ENCODE data around the gene PAX5.

The PAX5 gene

DNA sequence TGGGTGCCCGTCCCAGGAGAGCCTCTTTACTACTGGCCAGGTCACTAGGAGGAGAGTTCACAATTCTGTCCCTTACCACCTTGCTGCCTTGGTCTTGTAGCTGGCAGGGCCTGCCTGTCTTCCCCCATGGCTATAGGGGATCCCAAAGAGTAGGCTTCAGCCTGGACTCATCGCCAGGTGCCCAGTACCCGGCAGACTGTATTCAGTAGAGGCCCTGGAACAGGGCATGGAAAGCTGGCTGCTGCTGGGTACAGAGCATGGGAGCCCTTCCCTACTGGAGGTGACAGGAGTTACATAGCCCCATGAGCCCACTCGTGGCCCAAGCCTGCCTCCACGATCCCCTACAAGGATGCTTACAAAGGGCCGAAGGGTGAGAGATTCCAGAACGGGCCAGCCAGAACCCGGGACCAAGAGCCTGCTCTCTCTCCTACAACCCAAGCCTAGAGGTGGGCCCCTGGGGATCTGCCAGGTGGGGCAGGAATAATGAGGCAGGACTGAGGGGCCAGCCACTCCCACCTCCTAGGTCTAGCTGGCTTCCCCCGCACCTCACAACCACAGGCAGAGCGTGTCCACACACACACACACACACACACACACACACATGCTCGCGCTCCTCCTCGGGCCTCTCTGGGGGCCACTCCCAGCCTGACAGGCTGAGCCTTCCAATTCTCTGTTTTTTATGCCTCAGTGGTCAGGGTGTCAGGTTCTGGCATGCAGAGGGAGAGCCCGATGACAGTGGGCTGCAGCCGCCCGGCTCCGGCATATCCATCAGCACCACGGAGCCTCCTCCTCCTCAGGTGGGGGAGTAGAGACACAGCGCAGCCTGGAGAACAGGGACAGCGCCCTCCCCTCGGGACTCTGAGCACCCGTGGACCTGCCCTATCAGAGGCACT, 186.0 kb downstream of the PAX5 start:
- no peak for DNase-seq

DNA sequence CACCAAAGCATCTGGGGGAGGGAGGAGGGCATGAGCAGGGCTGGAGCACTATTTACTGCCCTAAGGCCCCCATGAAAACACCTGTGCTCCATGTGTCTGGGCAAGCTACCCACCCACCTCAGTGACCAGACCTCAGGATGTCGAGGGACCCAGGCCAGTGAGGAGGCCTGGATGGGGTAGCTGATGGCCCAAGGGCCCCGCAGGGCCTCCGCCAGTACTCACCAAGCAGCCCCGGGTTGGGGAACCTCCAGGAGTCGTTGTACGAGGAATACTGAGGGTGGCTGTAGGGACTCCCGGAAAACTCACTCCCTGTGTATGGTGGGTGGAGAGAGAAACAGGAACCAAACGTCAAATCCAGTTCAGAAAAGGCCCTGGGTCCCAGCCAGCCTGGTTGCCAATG, 187.4 kb downstream of the PAX5 start:
- DNase-seq = no peak

DNA sequence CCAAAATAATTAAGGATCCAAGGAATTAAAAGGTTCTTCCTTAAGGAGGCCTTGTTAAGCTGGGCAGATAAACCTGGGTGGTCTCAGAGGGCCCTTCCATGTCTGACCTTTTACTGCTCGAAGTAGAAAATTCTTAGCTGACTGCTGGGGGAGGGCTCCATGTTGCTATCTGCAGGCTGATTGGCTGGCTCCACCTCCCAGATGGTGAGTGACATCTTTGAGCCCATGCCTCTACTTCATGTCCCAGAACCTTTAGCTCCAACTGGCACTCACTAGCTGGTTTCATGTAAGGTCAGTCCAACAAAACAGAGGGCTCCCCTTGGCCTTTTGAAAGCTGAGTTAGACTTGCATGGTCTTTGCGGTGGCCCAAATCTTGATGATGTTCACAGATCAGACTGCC, 188.2 kb downstream of the PAX5 start:
- DNase-seq = no peak

DNA sequence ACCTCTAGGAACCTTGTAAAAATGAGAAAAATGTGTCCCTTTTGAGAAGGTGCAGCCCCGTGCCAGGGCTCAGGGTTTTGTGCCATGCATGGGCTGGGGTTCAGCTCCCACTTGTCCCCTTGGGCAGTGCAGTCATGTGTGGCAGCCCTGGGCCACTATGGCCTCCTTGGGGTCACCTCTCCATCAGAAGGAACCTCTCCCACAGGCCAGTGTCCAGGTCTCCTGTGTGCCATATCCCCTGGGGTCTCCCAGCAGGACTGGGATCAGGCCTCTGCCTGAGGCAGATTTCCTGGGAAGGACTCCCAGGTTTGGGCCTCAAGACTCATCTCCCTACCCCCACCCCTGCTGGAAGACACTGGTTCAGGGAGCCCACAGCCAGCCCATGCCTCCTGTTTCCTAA, 189.1 kb downstream of the PAX5 start:
- no peak for DNase-seq

DNA sequence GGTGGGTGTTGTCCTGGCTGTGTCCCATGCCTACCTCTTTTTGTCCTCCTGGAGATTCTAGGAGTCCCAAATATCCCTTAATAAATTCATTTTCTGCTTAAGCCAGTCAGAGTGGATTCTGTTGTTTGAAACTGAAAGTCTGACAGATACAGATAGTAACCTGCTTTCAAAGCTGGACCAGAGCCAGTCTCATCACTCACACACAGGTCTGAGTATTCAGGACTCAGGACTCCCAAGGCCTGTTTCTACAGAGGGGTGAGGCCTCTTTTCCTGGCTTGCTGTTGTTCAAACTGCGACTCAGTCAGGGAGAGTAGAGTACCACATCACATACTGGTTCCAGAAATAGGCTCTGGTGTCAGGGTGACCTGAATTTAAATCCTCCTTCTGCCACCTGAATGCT, 190.1 kb downstream of the PAX5 start:
- DNase-seq = no peak

DNA sequence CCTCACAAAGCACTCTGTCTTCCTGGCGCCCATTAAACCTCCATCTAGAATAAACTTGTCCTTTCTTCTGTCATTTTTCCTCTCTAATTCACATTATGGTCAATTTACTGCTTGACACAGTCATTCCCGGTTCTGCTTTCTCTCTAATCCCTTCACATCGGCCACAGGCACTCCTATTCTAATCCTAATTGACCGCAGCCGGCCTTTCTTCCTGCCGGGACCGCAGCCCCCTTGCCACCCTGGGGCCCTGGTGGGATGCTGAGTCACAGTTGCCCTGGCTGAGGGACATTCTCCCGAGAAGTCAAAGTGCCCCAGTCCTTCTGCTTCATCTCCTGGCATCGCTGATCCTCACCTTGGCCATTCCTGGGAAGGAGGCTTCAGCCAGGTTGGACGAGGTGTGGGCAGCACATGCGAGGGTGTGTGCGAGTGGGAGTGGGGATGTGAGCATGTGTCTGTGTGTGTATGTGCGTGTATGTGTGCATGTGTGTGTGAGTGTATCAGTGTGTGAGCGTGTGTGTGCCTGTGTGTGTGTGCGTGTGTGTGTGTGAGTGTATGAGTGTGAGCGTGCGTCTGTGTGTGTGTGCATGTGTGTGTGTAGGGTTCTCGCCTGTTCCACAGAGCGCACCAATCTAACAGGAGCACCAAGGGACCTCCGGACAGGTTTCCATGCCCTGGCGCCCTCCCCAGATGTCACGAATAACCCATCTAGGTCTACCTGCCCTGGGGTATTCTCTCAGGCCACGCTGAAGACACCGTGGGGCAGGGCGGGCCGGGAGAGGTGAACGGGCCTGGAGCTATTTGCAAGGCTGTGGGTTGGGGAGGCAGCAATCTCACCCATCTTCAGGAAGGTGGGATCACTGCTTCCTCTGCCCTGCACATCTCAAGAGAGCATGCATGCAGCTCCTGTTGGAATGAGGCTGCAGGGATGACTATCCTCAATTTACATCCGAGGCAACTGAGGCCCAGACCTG, 191.2 kb downstream of the PAX5 start:
- no peak for DNase-seq

DNA sequence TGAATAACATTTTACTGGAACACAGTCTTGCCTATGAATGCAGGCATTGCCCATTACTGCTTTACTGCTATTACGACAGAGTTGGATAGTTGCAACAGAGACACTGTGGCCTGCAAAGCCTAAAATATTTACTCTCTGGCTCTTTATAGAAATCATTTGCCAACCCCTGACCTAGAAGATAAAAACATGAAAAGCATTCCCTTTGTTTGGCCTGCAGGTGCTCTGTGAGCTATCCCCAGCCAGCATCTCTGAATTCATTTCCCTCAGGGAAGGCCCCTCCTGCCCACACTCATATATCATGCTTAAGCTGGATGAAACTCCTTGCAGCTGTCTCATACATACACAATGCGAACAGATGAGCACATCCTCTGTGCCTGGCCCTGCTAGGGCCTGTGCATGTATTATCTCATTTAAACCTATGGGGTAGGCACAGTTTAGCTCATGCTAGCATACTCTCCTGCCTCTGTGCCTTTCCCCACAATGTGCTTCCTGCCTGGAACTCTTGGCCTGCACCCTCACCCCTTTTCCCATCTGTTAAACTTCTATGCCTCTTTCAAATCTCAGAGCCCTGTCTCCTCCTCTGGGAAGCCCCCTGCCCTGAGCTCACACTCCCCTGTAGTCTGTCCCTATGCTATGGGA, 193.1 kb downstream of the PAX5 start:
- no peak for DNase-seq

DNA sequence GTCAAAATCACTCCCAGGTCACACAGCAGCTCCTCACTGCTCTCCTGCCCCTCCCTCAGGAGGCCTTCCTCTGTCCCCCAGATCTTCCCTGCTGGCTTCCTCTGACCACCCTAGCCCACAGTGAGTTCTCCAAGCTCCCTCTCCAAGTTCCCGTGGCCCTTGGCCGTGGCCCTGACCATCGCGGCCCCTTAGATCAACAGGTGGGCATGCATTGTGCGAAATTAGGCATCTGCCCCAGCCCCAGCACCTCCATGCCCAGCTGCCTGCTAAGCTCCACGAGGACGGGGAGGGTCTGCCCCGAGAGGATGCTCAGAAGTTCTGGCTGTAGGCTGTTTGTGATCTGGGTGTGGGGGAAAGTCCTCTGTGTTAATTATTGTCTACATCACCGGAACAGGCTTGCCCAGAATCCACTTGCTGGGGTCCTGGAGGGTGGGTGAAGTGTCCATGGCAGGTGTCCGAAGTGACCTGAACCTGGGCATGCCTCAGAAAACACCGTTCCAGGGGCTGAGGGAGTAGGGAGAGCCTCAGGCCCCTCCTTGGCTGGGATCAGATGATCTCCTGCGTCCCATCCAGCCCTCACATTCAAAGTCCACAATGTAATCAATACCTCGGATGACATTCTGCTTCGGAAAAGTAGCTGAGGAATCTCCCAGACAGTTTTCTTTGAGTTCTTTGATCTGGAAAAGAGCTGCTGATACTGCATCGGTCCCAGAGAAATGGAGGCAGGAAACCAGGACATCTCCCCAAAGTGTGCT, 194.8 kb downstream of the PAX5 start:
- DNase-seq = no peak

DNA sequence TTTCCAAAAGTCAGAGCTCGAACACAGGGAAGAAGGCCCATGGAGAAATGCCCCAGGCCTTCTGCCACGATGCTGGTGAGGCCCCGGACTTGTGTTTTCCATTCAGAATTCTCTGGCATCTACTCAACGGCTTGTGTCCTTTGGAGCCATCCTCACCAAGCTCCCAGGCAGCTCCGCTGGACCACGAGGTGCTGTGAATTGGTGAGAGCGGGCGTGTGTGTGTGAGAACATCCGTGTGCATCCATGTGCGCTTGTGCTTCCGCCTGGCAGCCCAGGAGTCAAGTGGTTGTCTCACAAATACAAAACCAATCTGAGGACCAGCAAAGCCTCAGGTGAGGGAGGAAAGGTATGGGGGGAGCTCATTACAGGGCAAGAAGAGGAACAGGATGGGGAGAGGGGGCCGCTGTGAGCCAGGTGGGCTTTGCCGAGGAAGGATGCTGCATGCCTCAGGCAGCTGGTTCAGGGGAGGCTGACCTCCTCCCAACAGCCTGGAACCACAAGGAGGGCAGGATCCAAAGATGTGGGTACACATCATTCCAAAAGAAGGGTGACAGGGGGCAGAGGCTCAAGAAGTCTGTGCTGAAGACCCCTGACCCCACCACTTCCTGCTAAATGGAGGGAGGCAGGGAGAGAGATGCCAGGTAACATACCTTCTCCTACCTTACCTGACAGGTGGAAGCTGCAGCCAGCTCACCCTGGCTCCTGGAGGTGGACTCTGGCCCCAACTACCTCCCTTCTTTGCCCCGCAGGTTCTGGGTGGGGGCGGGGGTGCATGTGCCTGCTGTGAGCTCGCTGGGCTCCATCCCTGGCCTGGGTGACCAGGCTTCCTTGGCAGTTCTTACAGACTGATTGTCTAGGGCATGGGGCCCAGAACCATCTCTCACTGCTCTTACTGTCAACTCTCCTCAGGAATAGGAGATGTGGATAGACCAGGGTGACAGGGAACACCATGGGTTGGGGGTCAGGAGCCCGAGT, 196.3 kb downstream of the PAX5 start:
- DNase-seq = no peak

DNA sequence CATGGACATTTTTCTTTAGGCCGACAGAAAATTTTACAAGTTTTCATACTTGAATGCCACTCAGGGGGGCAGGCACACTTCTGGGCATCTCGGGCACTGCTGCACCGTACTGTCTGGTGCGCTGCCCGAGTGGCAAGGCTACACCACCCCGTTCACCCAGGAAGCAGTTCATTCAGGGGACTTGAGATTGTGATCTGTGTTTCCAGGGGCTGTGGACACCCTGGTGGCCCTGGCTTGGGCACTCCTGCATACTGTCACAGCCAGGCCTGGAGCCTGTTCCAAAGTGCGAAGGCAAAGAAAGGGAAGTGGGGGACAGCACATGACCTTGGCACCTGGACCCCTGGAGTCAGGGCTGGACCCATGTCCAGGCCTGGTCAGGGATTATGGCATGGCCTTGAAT, 197.6 kb downstream of the PAX5 start:
- DNase-seq = no peak

DNA sequence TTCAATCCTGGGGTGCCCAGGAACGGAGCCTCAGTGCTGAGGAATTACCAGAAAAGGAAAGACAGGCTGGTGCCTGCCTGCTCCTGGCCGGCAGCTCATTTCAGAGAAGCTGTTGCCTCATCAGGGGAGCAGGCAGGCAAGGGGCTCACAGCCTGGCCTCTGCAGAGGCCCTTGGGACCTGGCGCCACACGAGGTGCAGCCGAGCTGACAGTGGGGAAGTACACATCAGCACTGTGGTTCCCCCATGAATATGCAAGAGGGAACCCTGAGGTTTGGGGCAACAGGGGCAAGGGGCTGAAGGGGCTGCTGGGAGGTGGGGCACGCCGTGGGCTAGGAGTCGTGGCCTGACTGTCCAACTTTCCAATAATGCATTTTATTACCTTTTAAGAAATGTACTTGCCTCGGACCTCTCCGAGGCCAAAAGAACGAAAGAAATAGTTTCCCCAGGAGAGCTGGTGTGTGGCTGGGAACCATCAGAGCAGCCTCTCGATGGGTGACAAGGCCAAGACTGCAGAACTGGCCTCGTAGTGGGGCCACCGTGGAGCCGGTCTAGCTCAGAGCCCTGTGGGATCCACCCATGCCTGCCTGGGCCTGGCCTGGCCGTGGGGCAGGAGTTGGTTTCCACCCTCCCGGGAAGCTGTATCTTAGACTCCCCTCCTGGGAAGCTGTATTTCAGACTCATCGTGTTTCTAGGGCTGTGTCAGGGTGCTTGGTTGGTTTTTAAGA, 198.6 kb downstream of the PAX5 start:
- no peak for DNase-seq

DNA sequence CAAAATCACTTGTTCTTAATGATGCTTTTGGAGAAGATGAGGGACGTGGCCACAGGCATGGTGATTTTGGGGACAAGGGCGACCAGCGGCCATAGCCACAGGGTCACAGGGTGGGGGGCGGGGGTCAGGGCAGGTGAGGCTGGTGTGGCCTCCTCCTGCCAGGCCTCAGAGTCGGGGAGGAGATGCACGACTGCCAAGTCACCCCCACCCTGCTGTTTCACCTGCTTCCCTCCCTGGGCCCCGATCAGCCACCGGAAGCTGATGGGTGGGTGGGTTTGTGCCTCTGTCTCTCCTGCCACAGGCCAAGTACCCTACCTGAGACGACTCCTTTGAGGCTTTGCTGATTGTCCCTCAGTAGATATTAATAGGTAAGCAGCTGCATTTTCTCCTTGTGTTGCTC, 199.3 kb downstream of the PAX5 start:
- DNase-seq = no peak

DNA sequence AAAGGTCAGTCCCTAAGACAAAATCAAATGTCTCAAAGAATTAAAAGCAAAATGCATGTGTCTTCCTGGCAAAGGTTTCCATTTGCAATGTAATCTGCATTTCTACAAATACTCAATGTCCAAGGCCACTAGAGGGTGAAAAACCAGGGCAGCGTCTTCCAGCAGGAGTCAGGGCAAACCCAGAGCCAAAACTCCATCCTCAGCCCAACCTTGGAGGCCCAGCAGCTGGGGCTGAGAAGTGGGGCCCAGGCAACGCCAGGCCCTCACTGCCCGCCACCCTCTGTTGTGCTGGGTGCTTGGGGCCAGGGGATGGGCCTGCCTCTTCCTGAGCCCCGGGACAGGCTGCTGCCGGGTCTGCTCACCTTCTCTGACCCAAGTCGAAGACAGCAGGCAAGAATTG, 200.1 kb downstream of the PAX5 start:
- DNase-seq = no peak

DNA sequence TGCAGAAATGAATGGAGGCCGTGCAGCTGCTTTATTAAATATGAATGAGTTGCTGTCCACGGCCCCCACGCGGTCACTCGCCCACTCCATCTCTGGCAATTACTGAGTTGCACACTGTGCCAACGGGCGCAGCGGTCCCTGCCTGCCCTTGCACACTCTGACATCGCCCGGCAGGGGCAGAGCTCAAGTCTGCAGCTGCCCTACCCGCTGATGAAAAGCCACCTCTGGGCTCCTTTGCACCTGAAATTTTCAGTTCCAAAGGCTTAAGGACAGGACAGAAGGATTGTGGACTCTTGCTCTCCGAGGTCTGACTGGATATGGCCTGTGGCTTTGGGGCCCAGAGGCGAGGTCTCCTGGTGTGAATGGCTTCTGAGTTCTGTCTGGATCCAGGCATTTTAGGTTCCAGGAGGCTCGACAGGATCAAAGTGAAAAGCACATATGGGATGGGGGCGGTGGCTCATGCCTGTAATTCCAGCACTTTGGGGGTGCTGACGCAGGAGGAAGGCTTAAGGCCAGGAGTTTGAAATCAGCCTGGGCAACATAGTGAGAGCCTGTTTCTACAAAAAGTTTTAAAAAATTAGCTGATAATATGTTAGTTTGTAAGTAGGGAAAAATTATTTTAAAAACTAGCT, 201.8 kb downstream of the PAX5 start:
- no peak for DNase-seq

DNA sequence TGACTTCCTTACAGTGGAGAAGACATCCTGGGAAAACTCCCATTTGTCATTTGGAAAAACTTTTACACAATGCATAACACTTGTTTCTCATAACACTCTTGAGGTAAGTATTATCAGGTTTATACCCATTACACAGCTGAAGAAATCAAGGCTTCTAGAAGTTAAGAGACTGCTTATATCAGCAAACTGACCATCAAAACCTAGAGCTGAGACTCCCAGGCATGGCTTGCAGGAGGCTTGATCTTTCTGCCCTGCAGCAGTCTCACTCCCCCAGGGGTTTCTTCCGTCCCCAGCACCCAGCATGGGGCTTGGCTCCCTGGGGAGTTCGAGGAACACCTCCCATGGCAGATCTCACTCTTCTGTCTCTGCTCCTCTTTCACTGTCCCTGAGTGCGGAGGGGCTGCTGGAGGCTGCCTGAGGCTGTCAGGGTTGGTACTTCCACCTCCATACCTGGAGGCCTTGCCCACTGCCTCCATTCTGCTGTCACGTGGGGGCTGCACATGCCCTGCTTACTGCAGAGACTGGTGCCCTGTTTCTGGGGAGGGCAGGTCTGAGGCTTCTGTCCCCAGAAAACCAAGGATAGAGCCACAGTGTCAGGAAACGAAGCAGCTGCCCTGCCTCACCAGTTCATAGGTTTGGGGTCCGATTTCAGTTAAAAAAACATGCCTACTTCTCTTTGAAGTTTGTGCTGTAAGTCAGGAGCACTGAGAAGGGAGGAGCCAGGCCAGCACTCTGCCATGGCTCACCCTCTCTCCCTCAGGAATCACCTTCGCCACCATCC, 202.5 kb downstream of the PAX5 start:
- no peak for DNase-seq

DNA sequence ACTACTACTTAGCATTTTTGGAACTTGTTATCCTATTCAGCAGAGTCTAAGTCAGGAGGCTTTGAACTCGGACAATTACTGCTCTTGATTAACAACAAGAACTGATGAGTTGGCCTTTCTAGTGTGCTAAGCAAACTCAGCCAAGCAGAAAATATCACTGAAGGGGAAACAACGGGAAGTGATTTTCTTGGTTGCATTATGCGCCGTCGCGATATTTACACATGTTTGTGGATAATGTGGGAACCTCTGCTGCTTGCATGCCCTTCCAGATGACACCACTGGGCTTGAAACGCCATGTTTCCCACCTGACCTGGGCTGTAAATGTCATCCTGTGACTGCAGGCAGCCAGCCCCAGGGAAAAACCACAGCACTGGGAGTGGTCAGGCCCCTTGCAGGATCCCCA, 205.5 kb downstream of the PAX5 start:
- no peak for DNase-seq

DNA sequence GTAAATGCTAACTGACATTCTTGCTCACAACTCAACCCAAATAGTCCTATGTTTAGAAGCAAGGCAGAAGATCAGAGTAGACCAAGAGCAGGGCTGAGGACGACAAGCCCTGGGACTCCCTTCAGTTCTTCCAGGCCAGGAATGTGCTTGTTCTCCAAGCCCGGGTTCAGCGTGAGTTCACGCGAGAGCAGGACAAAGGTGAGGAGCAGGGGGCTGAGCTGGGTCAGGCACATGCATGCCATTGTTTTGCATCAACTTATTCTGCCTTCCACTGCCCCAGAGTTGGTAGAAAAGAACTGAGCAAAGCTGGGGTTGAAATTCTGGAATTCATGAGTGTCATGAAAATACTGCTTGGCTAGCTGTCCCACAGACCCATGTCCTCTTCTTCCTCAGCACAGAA, 206.5 kb downstream of the PAX5 start:
- no peak for DNase-seq

DNA sequence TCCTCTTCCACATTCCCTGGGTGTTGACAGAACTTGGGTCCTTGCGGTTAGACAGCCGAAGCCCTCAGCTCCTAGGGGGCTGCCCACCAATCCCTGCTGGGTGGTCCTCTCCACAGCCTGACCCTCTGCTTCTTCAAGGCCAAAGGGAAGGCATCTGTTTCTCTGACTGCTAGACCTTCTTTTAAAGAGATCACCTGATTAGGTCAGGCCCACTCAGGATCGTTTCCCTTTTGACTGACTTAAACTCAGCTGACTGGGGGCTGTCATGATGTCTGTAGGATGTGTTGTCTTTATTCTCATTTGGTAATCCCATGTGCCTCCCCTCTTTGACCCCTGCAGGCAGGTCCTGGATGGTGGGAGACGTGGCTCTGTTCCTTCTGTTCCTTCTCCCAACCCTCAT, 207.5 kb downstream of the PAX5 start:
- DNase-seq = no peak

DNA sequence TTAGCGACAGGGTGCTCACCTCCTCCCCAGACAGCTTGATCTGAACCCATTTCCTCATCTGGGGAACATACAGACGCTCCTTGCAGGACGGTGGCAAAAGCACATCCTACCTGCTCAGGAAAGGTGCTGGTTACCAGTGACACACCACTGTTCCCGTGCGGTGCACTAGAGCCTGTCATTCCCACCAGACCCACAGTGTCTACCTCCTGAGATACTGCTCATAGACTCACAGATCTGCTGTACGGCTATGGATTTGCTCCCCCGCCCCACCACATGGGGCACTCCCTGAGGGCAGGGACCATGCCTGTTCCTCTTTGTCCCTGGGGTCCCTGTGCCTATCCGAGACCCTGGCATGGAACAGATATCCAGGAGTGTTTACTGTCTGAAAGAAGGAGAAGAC, 208.9 kb downstream of the PAX5 start:
- no peak for DNase-seq
